Neuronal stem cell (in vitro differentiated cells): ENCODE data around the gene KLHDC4.
A peak's percentile ranks its signal among the peaks of the same experiment; 100 is the strongest.
"Not testable (repeated sequence)": the region's sequence is repeated elsewhere in the genome, so short reads cannot be mapped to it uniquely, and the experiment has no call there.

ENCODE experiments used
- DNase-seq: peaks from one replicate; pipeline ENCODE4 v3.0.0-alpha.2; 2013; ENCODE audit warnings: low spot score
- H2AFZ ChIP-seq: one replicate; pipeline ENCODE4 v1.6.1; 2013; ENCODE audit warnings: mild to moderate bottlenecking, low read length, inconsistent platforms
- H2AK5ac ChIP-seq: 2 replicates; pipeline ENCODE4 v1.6.1; 2013; ENCODE audit warnings: low read depth, mild to moderate bottlenecking, inconsistent platforms, low read length, moderate library complexity, mixed read lengths
- H2BK120ac ChIP-seq: 2 replicates; pipeline ENCODE4 v1.6.1; 2013; ENCODE audit warnings: low read depth, mild to moderate bottlenecking, inconsistent platforms, low read length, moderate library complexity, mixed read lengths
- H2BK12ac ChIP-seq: one replicate; pipeline ENCODE4 v1.6.1; 2013; ENCODE audit warnings: low read length, inconsistent platforms
- H2BK15ac ChIP-seq: 2 replicates; pipeline ENCODE4 v1.6.1; 2013; ENCODE audit warnings: mild to moderate bottlenecking, low read length, inconsistent platforms, mixed read lengths
- H2BK5ac ChIP-seq: one replicate; pipeline ENCODE4 v1.6.1; 2013; ENCODE audit warnings: inconsistent platforms, mild to moderate bottlenecking, low read length, moderate library complexity
- H3K14ac ChIP-seq: one replicate; pipeline ENCODE4 v1.6.1; 2013; ENCODE audit warnings: low read length, inconsistent platforms
- H3K18ac ChIP-seq: 2 replicates; pipeline ENCODE4 v1.6.1; 2013; ENCODE audit warnings: low read length, inconsistent platforms
- H3K23ac ChIP-seq: 2 replicates; pipeline ENCODE4 v1.6.1; 2013; ENCODE audit warnings: low read depth, mild to moderate bottlenecking, mixed read lengths, low read length, inconsistent platforms; ENCODE audit not compliant: poor library complexity
- H3K27ac ChIP-seq: replicated peaks from 3 replicates; pipeline ENCODE4 v1.5.1; 2013; ENCODE audit warnings: low read length, inconsistent platforms
- H3K27me3 ChIP-seq, 3 experiments: 2 replicates each; pipeline ENCODE4 v1.6.1; 2013; ENCODE audit warnings: low read length in 3 of 3, mild to moderate bottlenecking in 2 of 3, inconsistent platforms in 1 of 3, low read depth in 1 of 3, mixed read lengths in 1 of 3, moderate library complexity in 1 of 3; ENCODE audit not compliant: control insufficient read depth in 3 of 3, insufficient read depth in 3 of 3
- H3K36me3 ChIP-seq, 2 donors: replicated peaks in 1 of 2; 2 replicates each; pipeline ENCODE4 v1.6.1; 2013; ENCODE audit warnings: low read length in 2 of 2; ENCODE audit not compliant: control insufficient read depth in 2 of 2, insufficient read depth in 2 of 2
- H3K4ac ChIP-seq: 2 replicates; pipeline ENCODE4 v1.6.1; 2013; ENCODE audit warnings: inconsistent platforms, mild to moderate bottlenecking, low read length, moderate library complexity
- H3K4me1 ChIP-seq, 2 donors: 1 replicate in 1 of 2; 2 replicates in 1 of 2; pipeline ENCODE4 v1.6.1; 2013; ENCODE audit warnings: low read length in 2 of 2, low read depth in 1 of 2; ENCODE audit not compliant: control insufficient read depth in 2 of 2, insufficient read depth in 1 of 2
- H3K4me2 ChIP-seq: one replicate; pipeline ENCODE4 v1.6.1; 2013; ENCODE audit warnings: mild to moderate bottlenecking, low read length, inconsistent platforms; ENCODE audit not compliant: insufficient read depth, poor library complexity, severe bottlenecking
- H3K4me3 ChIP-seq, 2 donors: 2 replicates each; pipeline ENCODE4 v1.5.1; 2013; ENCODE audit warnings: low read length in 2 of 2, mild to moderate bottlenecking in 2 of 2, inconsistent platforms in 1 of 2, moderate library complexity in 1 of 2
- H3K79me1 ChIP-seq: one replicate; pipeline ENCODE4 v1.6.1; 2013; ENCODE audit warnings: low read depth, mild to moderate bottlenecking, inconsistent platforms, low read length, moderate library complexity
- H3K9ac ChIP-seq: one replicate; pipeline ENCODE4 v1.6.1; 2013; ENCODE audit warnings: mild to moderate bottlenecking, low read depth, low read length, inconsistent platforms; ENCODE audit not compliant: poor library complexity
- H3K9me3 ChIP-seq, 2 donors: replicated peaks in 1 of 2; 2 replicates each; pipeline versions ENCODE3 to v1.6.1; 2013; ENCODE audit warnings: low read length in 2 of 2, mild to moderate bottlenecking in 2 of 2, inconsistent platforms in 1 of 2, low read depth in 1 of 2, mixed read lengths in 1 of 2, moderate library complexity in 1 of 2; ENCODE audit not compliant: control insufficient read depth in 2 of 2, insufficient read depth in 1 of 2
- H4K8ac ChIP-seq: one replicate; pipeline ENCODE4 v1.6.1; 2013; ENCODE audit warnings: low read depth, mild to moderate bottlenecking, inconsistent platforms, low read length, moderate library complexity
- H4K91ac ChIP-seq: one replicate; pipeline ENCODE4 v1.6.1; 2013; ENCODE audit warnings: low read length, low read depth, mild to moderate bottlenecking, inconsistent platforms; ENCODE audit not compliant: poor library complexity
- WGBS, 2 donors: extraction: QIAGEN DNeasy Blood & Tissue Kit; methylation state at CpG; one replicate each; pipeline ENCODE4 v1.1.7; 2013; ENCODE audit warnings: missing lambda C conversion rate in 2 of 2, mixed read lengths in 1 of 2; ENCODE audit not compliant: insufficient read length in 2 of 2, insufficient replicate concordance in 1 of 2; ENCODE audit errors: extremely low coverage in 2 of 2; 5-methylcytosine and 5-hydroxymethylcytosine counted together

Gene KLHDC4

GRCh38 chr16:87718831-87719230, 47.0 kb downstream of the KLHDC4 start:
- H2BK15ac ChIP-seq, H2BK120ac ChIP-seq, H3K9me3 ChIP-seq, H2AK5ac ChIP-seq, H2BK12ac ChIP-seq, H3K27me3 ChIP-seq, H4K8ac ChIP-seq, H3K18ac ChIP-seq, H3K14ac ChIP-seq, H3K23ac ChIP-seq, H3K9ac ChIP-seq, H3K4ac ChIP-seq, H2AFZ ChIP-seq, H3K4me2 ChIP-seq, DNase-seq, H3K27ac ChIP-seq, H2BK5ac ChIP-seq, H4K91ac ChIP-seq, H3K4me3 ChIP-seq: not testable (repeated sequence)
- Histone ChIP-seq H3K79me1 (peaks cover 12% of the 10 kb centered on the region), H3K36me3 (peaks cover 14 to 70% of the 10 kb centered on the region in 2 donors), H3K4me1 (peaks cover 6 to 11% of the 10 kb centered on the region in 2 donors)
- no CpG with 5 or more reads among the region's 28 CpGs for WGBS, 2 donors

- peaks cover 7% of the 10 kb centered on the region for H3K79me1 ChIP-seq
- H3K27me3 ChIP-seq = no peaks in the 10 kb centered on the region
- H4K91ac ChIP-seq = no peak overlapping the region
- no CpG with 5 or more reads among the region's 12 CpGs for WGBS, 2 donors
- H3K18ac ChIP-seq = no peak overlapping the region
- H3K4ac ChIP-seq = no peak overlapping the region
- H3K9ac ChIP-seq = no peak overlapping the region
- no peak overlapping the region for H3K4me3 ChIP-seq
- no peak overlapping the region for H3K27ac ChIP-seq
- no peak overlapping the region for H2BK5ac ChIP-seq
- H2BK12ac ChIP-seq = no peak overlapping the region
- no peak overlapping the region for H3K14ac ChIP-seq
- no peaks in the 10 kb centered on the region for H3K4me1 ChIP-seq
- no peak overlapping the region for H4K8ac ChIP-seq
- no peak overlapping the region for H2AK5ac ChIP-seq
- H2AFZ ChIP-seq = no peak overlapping the region
- no peak overlapping the region for H3K4me2 ChIP-seq
- no peak overlapping the region for H3K23ac ChIP-seq
- H3K9me3 ChIP-seq = peaks cover 0 to 5% of the 10 kb centered on the region in 2 donors
- H2BK120ac ChIP-seq = no peak overlapping the region
- no peak for DNase-seq
- no peak overlapping the region for H2BK15ac ChIP-seq
- H3K36me3 ChIP-seq = peaks cover 15 to 68% of the 10 kb centered on the region in 2 donors
Measured at GRCh38 chr16:87715658-87716057, 50.1 kb downstream of the KLHDC4 start.

- Histone ChIP-seq H3K4me3 (no peak overlapping the region), H3K4me2 (no peak overlapping the region), H3K79me1 (peaks cover 4% of the 10 kb centered on the region), H2BK120ac (no peak overlapping the region), H2BK15ac (no peak overlapping the region), H2BK5ac (no peak overlapping the region), H3K27ac (no peak overlapping the region), H4K8ac (no peak overlapping the region), H3K36me3 (peaks cover 15 to 68% of the 10 kb centered on the region in 2 donors), H3K18ac (no peak overlapping the region), H3K27me3 (no peaks in the 10 kb centered on the region), H3K9ac (no peak overlapping the region), H3K4ac (no peak overlapping the region), H4K91ac (no peak overlapping the region), H3K23ac (no peak overlapping the region), H3K4me1 (no peaks in the 10 kb centered on the region), H2AFZ (no peak overlapping the region), H3K14ac (no peak overlapping the region), H2AK5ac (no peak overlapping the region), H3K9me3 (peaks cover 0 to 5% of the 10 kb centered on the region in 2 donors), H2BK12ac (no peak overlapping the region)
- no peak for DNase-seq
- WGBS, 2 donors = no CpG with 5 or more reads among the region's 16 CpGs
Measured at GRCh38 chr16:87715231-87715630, 50.6 kb downstream of the KLHDC4 start.

GRCh38 chr16:87713451-87714229, 52.1 kb downstream of the KLHDC4 start:
- no peak overlapping the region for H3K4me2 ChIP-seq
- no peak overlapping the region for H3K4ac ChIP-seq
- no peaks in the 10 kb centered on the region for H3K27me3 ChIP-seq
- H3K36me3 ChIP-seq = peaks cover 17 to 75% of the 10 kb centered on the region in 2 donors
- H2AFZ ChIP-seq = no peak overlapping the region
- H3K18ac ChIP-seq = no peak overlapping the region
- no peak overlapping the region for H3K4me3 ChIP-seq
- H2BK15ac ChIP-seq = no peak overlapping the region
- no peak overlapping the region for H2BK12ac ChIP-seq
- no peak overlapping the region for H3K9ac ChIP-seq
- H3K4me1 ChIP-seq = no peaks in the 10 kb centered on the region
- peaks cover 3% of the 10 kb centered on the region for H3K79me1 ChIP-seq
- H4K91ac ChIP-seq = no peak overlapping the region
- DNase-seq = no peak
- no peak overlapping the region for H4K8ac ChIP-seq
- H2BK5ac ChIP-seq = no peak overlapping the region
- H3K27ac ChIP-seq = no peak overlapping the region
- whole genome bisulfite sequencing, 2 donors = no CpG with 5 or more reads among the region's 19 CpGs
- H3K9me3 ChIP-seq = peaks cover 0 to 2% of the 10 kb centered on the region in 2 donors
- peak overlapping the region; percentile 26 for H3K14ac ChIP-seq
- no peak overlapping the region for H2AK5ac ChIP-seq
- H3K23ac ChIP-seq = no peak overlapping the region
- H2BK120ac ChIP-seq = no peak overlapping the region
